IPS DF 19.7 (cell line): ENCODE data around the gene CRYBG3.

Source experiments
- DNase-seq: peaks from one replicate; pipeline ENCODE4 v3.0.0-alpha.2; 2013; ENCODE audit warnings: low read depth, low spot score

Gene CRYBG3

DNA sequence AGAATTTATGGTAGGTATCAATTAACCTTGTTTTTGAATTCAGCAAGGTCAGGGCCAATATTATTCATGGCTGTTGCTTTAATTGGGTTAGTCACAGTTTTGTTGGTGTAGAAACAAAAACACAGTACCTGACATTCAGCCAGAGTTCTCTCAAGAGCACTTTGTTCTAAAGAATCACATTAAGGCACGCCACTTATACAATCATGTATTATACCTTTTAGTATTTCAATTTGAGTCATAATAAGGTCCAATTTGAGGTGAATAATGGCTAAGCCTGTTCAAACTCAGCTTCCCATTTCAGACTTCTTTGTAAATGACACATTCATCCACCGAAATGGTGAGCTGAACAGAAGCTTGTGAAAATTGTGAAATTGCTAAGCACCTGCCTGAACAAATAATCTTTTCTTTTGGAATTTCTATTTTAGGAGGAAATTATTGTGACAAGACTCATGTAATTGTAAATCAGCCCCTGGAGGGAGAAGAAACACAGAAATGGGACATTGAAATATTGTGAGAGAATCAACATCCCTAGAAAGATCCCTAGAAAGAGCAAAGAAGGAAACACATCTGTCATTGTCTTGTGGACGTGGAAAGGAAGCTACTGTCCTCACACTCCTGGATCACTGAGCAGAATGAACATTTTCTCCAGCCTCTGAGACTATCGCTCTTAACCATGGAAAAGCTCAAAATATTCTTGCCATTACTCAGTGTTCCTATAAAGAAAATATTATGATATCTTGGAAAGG lies 121.2 kb downstream of the CRYBG3 start:
- DNase-seq, result no peak

- no peak for DNase-seq
These were observed 126.7 kb downstream of the CRYBG3 start for GRCh38 chr3:97948351-97949109.

- no peak for DNase-seq
These were observed 127.3 kb downstream of the CRYBG3 start for GRCh38 chr3:97949110-97949485.

DNA sequence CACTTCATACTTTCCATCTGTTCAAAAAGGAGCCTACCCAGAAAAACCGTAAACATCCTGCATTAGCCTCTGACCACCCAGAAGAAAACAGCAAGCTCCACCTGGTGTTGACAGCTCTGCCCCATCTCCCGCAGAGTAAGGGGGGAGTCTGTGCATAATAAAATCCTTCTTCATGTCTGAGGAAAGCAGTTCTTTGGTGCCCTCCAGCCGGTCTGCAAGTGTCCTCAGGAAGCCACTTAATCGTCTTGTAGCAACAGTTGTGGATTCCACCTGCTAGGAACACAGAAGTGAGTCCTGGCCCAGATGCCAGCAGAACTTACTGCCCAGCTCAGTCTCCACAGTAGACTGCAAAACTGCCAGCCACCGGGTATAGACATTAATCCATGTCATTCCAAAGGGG lies 127.9 kb downstream of the CRYBG3 start:
- no peak for DNase-seq

GRCh38 chr3:97950360-97950759 lies 128.5 kb downstream of the CRYBG3 start:
- DNase-seq, result no peak

DNA sequence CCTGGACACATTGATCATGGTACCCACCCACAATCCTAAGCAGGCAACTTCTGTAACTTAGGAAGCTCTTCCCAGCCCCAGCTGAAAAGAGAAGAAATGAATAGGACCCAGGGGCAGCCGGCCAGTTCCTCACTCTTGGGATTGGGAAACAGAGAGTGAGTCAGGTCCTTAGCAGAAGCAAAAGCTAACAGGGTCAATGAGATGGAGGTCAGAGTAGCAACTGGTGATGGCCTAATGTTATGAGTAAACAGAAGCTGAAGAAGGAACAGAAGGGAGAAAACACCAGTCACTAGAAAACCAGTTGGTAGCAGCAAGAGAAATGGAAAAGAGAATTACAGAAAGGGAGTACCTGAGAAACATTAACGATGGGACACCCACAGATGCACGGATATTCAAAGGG lies 130.5 kb downstream of the CRYBG3 start:
- no peak for DNase-seq

- no peak for DNase-seq
These were observed 131.1 kb downstream of the CRYBG3 start for GRCh38 chr3:97952872-97953271.

DNA sequence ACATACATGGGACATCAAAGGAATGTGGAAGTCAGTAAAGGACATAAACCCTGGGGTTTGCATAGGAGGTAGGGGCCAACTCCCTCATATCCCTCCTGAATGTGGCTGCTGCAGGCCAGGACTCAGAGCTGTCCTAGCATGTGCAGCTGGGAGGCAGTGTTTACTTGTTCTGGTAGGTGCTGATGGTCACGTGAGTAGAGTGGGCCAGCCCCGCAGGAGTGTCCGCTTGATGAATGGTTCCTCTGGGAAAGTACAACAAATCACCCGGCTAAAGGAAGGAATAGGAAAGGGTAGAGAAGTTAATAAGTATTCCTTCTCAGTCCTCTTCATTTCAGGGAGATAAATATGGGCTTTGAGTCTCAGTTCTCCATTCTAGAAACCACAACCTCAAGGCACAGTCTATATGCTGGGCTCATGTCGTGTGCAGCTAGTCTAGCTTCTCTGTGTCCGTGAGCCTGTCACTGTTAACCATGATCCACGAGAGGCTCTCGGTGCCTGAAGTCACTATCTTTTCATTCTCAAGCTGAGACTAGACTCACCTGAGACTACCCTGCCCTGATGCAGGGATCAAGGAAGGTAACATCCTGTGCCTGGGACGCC lies 132.5 kb downstream of the CRYBG3 start:
- no peak for DNase-seq

- DNase-seq, result no peak
These were observed 134.2 kb downstream of the CRYBG3 start for GRCh38 chr3:97956051-97956450.

DNA sequence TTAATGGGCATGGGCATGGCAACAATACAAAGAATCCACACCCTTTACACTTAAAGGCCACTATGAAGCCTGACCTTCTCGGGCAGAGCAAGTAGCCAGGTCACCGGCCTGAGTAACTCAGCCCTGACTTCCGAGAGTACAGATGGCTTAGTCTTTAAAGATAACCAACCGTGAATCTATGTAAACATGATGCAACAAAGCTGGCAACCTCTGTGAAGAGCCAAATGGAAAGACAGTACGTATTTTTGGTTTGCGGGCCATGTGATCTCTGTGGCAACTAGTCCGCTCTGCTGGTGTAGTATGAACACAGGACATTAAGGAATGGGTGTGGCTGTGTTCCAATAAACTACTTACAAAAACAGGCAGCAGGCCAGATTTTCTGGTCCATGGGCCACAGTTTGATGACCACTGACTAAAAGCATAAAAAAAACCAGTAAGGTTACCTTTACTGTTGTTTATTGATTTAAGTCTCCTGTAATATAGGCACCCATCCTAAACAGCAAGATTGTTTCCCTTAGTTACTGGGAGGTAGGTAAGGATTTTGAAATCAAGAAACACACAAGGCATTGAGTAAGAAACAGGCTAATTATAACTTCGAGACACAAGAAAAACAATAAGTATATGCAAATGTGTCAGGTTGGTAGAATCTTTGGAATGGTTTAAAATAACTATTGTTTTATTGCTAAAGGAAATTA lies 136.0 kb downstream of the CRYBG3 start:
- DNase-seq, result no peak

GRCh38 chr3:97958396-97958795 lies 136.6 kb downstream of the CRYBG3 start:
- no peak for DNase-seq

- DNase-seq, result no peak
These were observed 137.0 kb downstream of the CRYBG3 start for GRCh38 chr3:97958796-97959195.

- no peak for DNase-seq
These were observed 138.1 kb downstream of the CRYBG3 start for GRCh38 chr3:97959872-97960271.

- no peak for DNase-seq
These were observed 138.7 kb downstream of the CRYBG3 start for GRCh38 chr3:97960551-97960950.

DNA sequence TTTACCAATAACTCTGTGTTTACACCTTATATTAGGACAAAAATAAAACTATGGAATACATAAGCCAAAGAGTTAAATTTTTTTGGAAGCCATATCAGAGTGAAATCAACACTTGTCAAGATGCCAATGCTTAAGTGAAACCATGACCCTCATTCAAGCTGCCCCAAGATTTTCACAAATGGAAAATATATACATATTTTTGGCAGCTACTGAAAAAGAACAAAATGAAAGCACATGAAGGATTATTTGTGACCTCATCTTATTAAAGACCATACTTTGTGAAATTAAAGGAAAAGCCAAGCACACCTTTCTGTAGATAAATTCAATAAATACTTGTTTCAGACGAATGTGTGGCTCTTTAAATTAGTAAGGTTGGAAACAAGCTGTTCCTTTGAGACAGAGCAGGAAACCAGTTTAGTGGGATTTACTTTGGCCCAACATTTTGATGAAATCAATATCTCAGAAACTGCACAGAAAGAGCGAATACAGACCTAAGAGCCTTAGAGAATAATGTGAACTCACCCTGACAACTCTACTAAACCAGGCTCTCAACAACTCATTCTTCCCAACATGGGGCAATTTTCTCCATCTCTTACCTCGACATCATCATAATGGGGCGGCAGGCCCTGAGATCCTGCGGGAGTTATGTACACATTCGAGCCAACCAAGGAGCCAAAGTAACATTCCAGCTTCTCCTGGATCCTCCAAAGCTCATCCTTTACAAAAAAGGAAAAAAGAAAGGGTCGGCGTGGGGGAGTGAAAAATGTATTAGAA lies 139.4 kb downstream of the CRYBG3 start:
- DNase-seq, result no peak

DNA sequence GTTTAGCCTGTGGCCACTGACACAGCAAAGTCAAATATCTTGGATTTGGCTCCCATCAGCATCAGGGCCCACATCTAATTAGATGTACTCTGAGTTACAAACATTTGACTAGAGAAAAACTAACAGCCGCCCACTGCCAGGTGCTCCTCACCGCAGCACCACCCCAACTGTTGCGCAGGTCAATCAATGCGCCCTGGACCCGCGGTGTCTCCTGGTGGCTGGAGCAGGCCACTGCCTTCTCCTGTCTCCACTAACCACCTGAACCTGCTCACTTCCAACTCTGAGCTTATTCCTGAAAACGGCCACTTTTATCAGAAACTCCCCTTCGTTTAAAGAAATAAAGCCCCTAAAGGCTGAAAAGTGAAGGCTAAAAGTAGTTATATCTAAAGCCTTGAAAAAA lies 146.2 kb downstream of the CRYBG3 start:
- DNase-seq, result no peak

- DNase-seq, result no peak
These were observed 146.6 kb downstream of the CRYBG3 start for GRCh38 chr3:97968376-97968775.

DNA sequence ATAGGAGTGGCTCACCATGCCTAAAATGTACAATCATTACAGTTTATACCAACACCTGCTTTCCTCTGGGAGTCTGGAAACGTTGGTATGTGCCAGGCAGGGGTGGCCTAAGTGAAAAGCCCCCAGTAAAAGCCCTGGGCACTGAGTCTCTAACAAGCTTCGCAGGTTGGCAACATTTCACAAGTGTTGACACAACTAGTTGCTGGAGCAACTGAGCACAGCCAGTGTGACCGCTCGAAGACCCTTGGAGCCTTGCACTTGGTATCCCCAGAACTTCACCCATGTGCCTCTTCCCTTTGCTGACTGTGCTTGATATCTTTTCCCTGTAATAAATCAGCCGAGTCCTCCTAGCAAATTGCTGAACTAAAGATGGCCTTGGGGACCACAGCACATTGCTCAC lies 147.7 kb downstream of the CRYBG3 start:
- DNase-seq, result no peak

DNA sequence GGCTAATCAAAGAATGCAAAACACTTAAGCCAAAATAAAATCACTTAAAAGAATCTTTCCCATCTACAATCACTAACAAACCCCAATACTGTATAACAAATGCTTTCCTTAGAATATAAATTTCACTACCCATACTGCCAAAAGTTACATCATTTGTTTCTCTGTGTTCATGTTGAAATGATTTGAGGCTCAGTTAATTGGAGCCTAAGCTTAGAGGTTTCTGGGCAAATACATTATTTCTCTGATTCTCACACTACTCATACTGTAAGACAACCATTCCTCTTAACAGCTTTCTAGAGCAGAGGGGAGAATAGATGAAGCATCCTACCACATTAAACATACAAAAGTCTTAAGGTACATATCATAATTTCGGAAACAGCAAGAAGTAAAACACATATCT lies 148.3 kb downstream of the CRYBG3 start:
- DNase-seq, result no peak

GRCh38 chr3:97970956-97971620 lies 149.3 kb downstream of the CRYBG3 start:
- no peak for DNase-seq
